Mesendoderm (in vitro differentiated cells): ENCODE results near the gene FSHR. TPM values are rescaled to one million over a fixed set of nuclear protein-coding genes. Genes with fewer than 3 reads are reported as not detected.

ENCODE experiments used
- DNase-seq: peaks from one replicate; pipeline ENCODE4 v3.0.0; 2013
- H2AK5ac ChIP-seq: 2 replicates; pipeline ENCODE4 v1.6.1; 2013; ENCODE audit warnings: low read length, inconsistent platforms
- H2BK120ac ChIP-seq: 2 replicates; pipeline ENCODE4 v1.6.1; 2013; ENCODE audit warnings: low read depth, mild to moderate bottlenecking, low read length, moderate library complexity, mixed read lengths
- H2BK15ac ChIP-seq: replicated peaks from 2 replicates; pipeline ENCODE4 v1.6.1; 2013; ENCODE audit warnings: low read depth, mild to moderate bottlenecking, moderate library complexity
- H2BK5ac ChIP-seq: 2 replicates; pipeline ENCODE4 v1.6.1; 2013; ENCODE audit warnings: low read length, inconsistent platforms
- H3K18ac ChIP-seq: 2 replicates; pipeline ENCODE4 v1.6.1; 2013; ENCODE audit warnings: mild to moderate bottlenecking, low read length, mixed read lengths
- H3K23ac ChIP-seq: one replicate; pipeline ENCODE4 v1.6.1; 2013; ENCODE audit warnings: low read length
- H3K27ac ChIP-seq: 2 replicates; pipeline ENCODE4 v1.5.1; 2013; ENCODE audit warnings: low read depth, mild to moderate bottlenecking, inconsistent platforms, low read length, moderate library complexity
- H3K27me3 ChIP-seq: 2 replicates; pipeline ENCODE4 v1.6.1; 2013; ENCODE audit warnings: low read length, control low read depth, mild to moderate bottlenecking, inconsistent platforms; ENCODE audit not compliant: insufficient read depth, poor library complexity
- H3K36me3 ChIP-seq: 2 replicates; pipeline ENCODE4 v1.6.1; 2013; ENCODE audit warnings: low read length, inconsistent platforms; ENCODE audit not compliant: control insufficient read depth, insufficient read depth
- H3K4ac ChIP-seq: one replicate; pipeline ENCODE4 v1.6.1; 2013; ENCODE audit warnings: low read depth, mild to moderate bottlenecking, low read length, moderate library complexity
- H3K4me1 ChIP-seq: 2 replicates; pipeline ENCODE4 v1.6.1; 2013; ENCODE audit warnings: low read depth, low read length, inconsistent platforms; ENCODE audit not compliant: control insufficient read depth
- H3K4me2 ChIP-seq: 2 replicates; pipeline ENCODE4 v1.6.1; 2013; ENCODE audit warnings: low read length
- H3K4me3 ChIP-seq: 2 replicates; pipeline ENCODE4 v1.5.1; 2013; ENCODE audit warnings: mild to moderate bottlenecking, low read length
- H3K56ac ChIP-seq: one replicate; pipeline ENCODE4 v1.6.1; 2013; ENCODE audit warnings: low read length
- H3K79me1 ChIP-seq: 2 replicates; pipeline ENCODE4 v1.6.1; 2013; ENCODE audit warnings: low read length, inconsistent platforms
- H3K79me2 ChIP-seq: 2 replicates; pipeline ENCODE4 v1.6.1; 2013; ENCODE audit warnings: mild to moderate bottlenecking, low read length; ENCODE audit not compliant: control insufficient read depth, insufficient read depth
- H3K9ac ChIP-seq: 2 replicates; pipeline ENCODE4 v1.6.1; 2013; ENCODE audit warnings: low read length, inconsistent platforms
- H4K5ac ChIP-seq: one replicate; pipeline ENCODE4 v1.6.1; 2013; ENCODE audit warnings: low read length
- H4K8ac ChIP-seq: one replicate; pipeline ENCODE4 v1.6.1; 2013; ENCODE audit warnings: low read depth, mild to moderate bottlenecking, control low read depth, low read length, moderate library complexity
- WGBS: extraction: QIAGEN DNeasy Blood & Tissue Kit; methylation state at CpG from one replicate; pipeline ENCODE4 v1.1.7; 2013; ENCODE audit warnings: low lambda C conversion rate, missing lambda C conversion rate; ENCODE audit not compliant: insufficient coverage; ENCODE audit errors: extremely low coverage; 5-methylcytosine and 5-hydroxymethylcytosine counted together
- small RNA-seq: library from polyadenylated mRNA; stranded (forward); fragments of <200 nt; extraction: miRNeasy Mini kit (QIAGEN cat#:217004); gene quantifications from one replicate; pipeline ENCODE3, GENCODE V24; 2013; ENCODE audit not compliant: insufficient read depth

Gene FSHR

GRCh38 chr2:48915884-48916283, 238.4 kb downstream of the FSHR start:
- Histone ChIP-seq H3K23ac (no peak overlapping the region), H3K56ac (peak overlapping the region; percentile 25), H3K18ac (no peak overlapping the region), H3K27ac (no peak overlapping the region), H4K5ac (no peak overlapping the region), H3K4ac (no peak overlapping the region), H3K36me3 (no peaks in the 10 kb centered on the region), H3K79me1 (no peaks in the 10 kb centered on the region), H3K79me2 (no peaks in the 10 kb centered on the region), H3K4me2 (no peak overlapping the region), H3K9ac (no peak overlapping the region), H4K8ac (no peak overlapping the region), H3K4me1 (no peaks in the 10 kb centered on the region), H2BK15ac (no peak overlapping the region), H3K27me3 (no peaks in the 10 kb centered on the region), H3K4me3 (no peak overlapping the region), H2AK5ac (no peak overlapping the region), H2BK120ac (no peak overlapping the region), H2BK5ac (no peak overlapping the region)
- no CpG with 5 or more reads among the region's 19 CpGs for WGBS
- DNase-seq = no peak

- DNase-seq = no peak
- Histone ChIP-seq H2BK120ac (no peak overlapping the region), H3K4ac (no peak overlapping the region), H2AK5ac (no peak overlapping the region), H3K4me1 (no peaks in the 10 kb centered on the region), H3K23ac (no peak overlapping the region), H3K4me2 (no peak overlapping the region), H4K5ac (no peak overlapping the region), H3K36me3 (no peaks in the 10 kb centered on the region), H3K27ac (no peak overlapping the region), H3K9ac (no peak overlapping the region), H3K4me3 (no peak overlapping the region), H2BK15ac (no peak overlapping the region), H4K8ac (no peak overlapping the region), H3K18ac (no peak overlapping the region), H3K27me3 (no peaks in the 10 kb centered on the region), H3K56ac (no peak overlapping the region), H2BK5ac (no peak overlapping the region), H3K79me2 (no peaks in the 10 kb centered on the region), H3K79me1 (no peaks in the 10 kb centered on the region)
- no CpG with 5 or more reads among the region's 10 CpGs for WGBS
These were observed 239.1 kb downstream of the FSHR start for GRCh38 chr2:48915227-48915626.

GRCh38 chr2:48914477-48915089, 239.7 kb downstream of the FSHR start:
- no peak overlapping the region for H4K8ac ChIP-seq

More at GRCh38 chr2:48914477-48915089, 239.7 kb downstream of the FSHR start:
- H3K56ac ChIP-seq = no peak overlapping the region
- no peaks in the 10 kb centered on the region for H3K79me1 ChIP-seq
- H2AK5ac ChIP-seq = no peak overlapping the region
- WGBS = no CpG with 5 or more reads among the region's 1 CpG
- H3K4me3 ChIP-seq = no peak overlapping the region
- no peak overlapping the region for H3K23ac ChIP-seq
- no peak for DNase-seq
- no peak overlapping the region for H2BK120ac ChIP-seq
- H3K27ac ChIP-seq = no peak overlapping the region
- H3K79me2 ChIP-seq = no peaks in the 10 kb centered on the region
- no peaks in the 10 kb centered on the region for H3K36me3 ChIP-seq
- H3K4me2 ChIP-seq = no peak overlapping the region
- H3K18ac ChIP-seq = no peak overlapping the region
- H2BK15ac ChIP-seq = no peak overlapping the region
- H3K27me3 ChIP-seq = no peaks in the 10 kb centered on the region
- no peak overlapping the region for H2BK5ac ChIP-seq
- H3K9ac ChIP-seq = no peak overlapping the region
- H3K4me1 ChIP-seq = no peaks in the 10 kb centered on the region
- H3K4ac ChIP-seq = no peak overlapping the region
- no peak overlapping the region for H4K5ac ChIP-seq

Small RNAs within 50 kb of the gene (small RNA-seq; reads per million reads assigned to genes)
- not detected for gene MIR548BA
